MM.1S (cell line): ENCODE measurements around the gene RAP1GDS1.

Source experiments
- DNase-seq: peaks from one replicate; pipeline ENCODE4 v3.0.0-alpha.2; 2015
- H2AFZ ChIP-seq: fragments of 300-600 bp; sonication (generic); 2 replicates; pipeline ENCODE4 v1.6.0; 2016; ENCODE audit warnings: antibody characterized with exemption, low read length
- H3F3A ChIP-seq: fragments of 300-600 bp; sonication (generic); 2 replicates; pipeline ENCODE4 v1.6.1; 2016; ENCODE audit warnings: mild to moderate bottlenecking, antibody characterized with exemption, low read length, moderate library complexity, mixed read lengths; ENCODE audit not compliant: insufficient read depth
- H3K27ac ChIP-seq: fragments of 300-600 bp; sonication (generic); 2 replicates; pipeline ENCODE4 v1.5.1; 2016; ENCODE audit warnings: mild to moderate bottlenecking, low read length
- H3K27me3 ChIP-seq: fragments of 300-600 bp; sonication (generic); replicated peaks from 2 replicates; pipeline ENCODE4 v1.6.0; 2016; ENCODE audit warnings: low read length; ENCODE audit not compliant: insufficient read depth
- H3K36me3 ChIP-seq: fragments of 300-600 bp; sonication (generic); replicated peaks from 2 replicates; pipeline ENCODE4 v1.6.1; 2016; ENCODE audit warnings: mild to moderate bottlenecking, low read length, mixed read lengths; ENCODE audit not compliant: insufficient read depth
- H3K4me1 ChIP-seq: fragments of 300-600 bp; sonication (generic); 2 replicates; pipeline ENCODE4 v1.6.1; 2016; ENCODE audit warnings: low read length, mixed read lengths
- H3K4me2 ChIP-seq: fragments of 300-600 bp; sonication (generic); 2 replicates; pipeline ENCODE4 v1.6.0; 2016; ENCODE audit warnings: low read depth, low read length
- H3K4me3 ChIP-seq: fragments of 300-600 bp; sonication (generic); 2 replicates; pipeline ENCODE4 v1.5.1; 2016; ENCODE audit warnings: low read length, mixed read lengths
- H3K79me2 ChIP-seq: fragments of 300-600 bp; sonication (generic); 2 replicates; pipeline ENCODE4 v1.6.1; 2016; ENCODE audit warnings: mixed run types, low read length, mixed read lengths
- H3K9ac ChIP-seq: fragments of 300-600 bp; sonication (generic); 2 replicates; pipeline ENCODE4 v1.6.1; 2016; ENCODE audit warnings: low read length, mixed read lengths
- H3K9me2 ChIP-seq: fragments of 300-600 bp; sonication (generic); replicated peaks from 2 replicates; pipeline ENCODE4 v1.6.1; 2016; ENCODE audit warnings: mild to moderate bottlenecking, low read length, mixed read lengths; ENCODE audit not compliant: insufficient read depth
- H3K9me3 ChIP-seq: fragments of 300-600 bp; sonication (generic); replicated peaks from 2 replicates; pipeline ENCODE4 v1.6.1; 2016; ENCODE audit warnings: mild to moderate bottlenecking, low read length, mixed read lengths; ENCODE audit not compliant: insufficient read depth
- H4K20me1 ChIP-seq: fragments of 300-600 bp; sonication (generic); 2 replicates; pipeline ENCODE4 v1.6.1; 2016; ENCODE audit warnings: mild to moderate bottlenecking, low read length, moderate library complexity, mixed read lengths; ENCODE audit not compliant: insufficient read depth
- EZH2 ChIP-seq: fragments of 300-600 bp; sonication (generic); optimal IDR thresholded peaks from 2 replicates; pipeline ENCODE3; 2017; ENCODE audit warnings: low read depth, mild to moderate bottlenecking, antibody characterized with exemption, low read length, mixed read lengths
- EZH2phosphoT487 ChIP-seq: fragments of 300-600 bp; sonication (generic); IDR thresholded peaks from 2 replicates; pipeline ENCODE4 v1.6.1; 2018; ENCODE audit warnings: antibody characterized with exemption, low read length
- TF ChIP-seq, protein P1 (sequence below): fragments of 300-600 bp; sonication (generic); IDR thresholded peaks from 2 replicates; pipeline ENCODE4 v1.5.1; 2016; ENCODE audit warnings: antibody characterized with exemption, low read length, mixed read lengths

Gene RAP1GDS1

GRCh38 chr4:98485816-98486345, 224.7 kb downstream of the RAP1GDS1 start:
- H3K9me3 ChIP-seq, result no peaks in the 10 kb centered on the region
- H4K20me1 ChIP-seq, result no peaks in the 10 kb centered on the region
- H3K4me3 ChIP-seq, result no peak overlapping the region
- H3K9ac ChIP-seq, result no peak overlapping the region
- H3K4me1 ChIP-seq, result no peaks in the 10 kb centered on the region
- no peak for DNase-seq
- no peak overlapping the region for H3K27ac ChIP-seq
- H3K9me2 ChIP-seq, result no peaks in the 10 kb centered on the region
- no peaks in the 10 kb centered on the region for H3K27me3 ChIP-seq
- H3K4me2 ChIP-seq, result no peak overlapping the region
- no peak overlapping the region for H2AFZ ChIP-seq
- H3F3A ChIP-seq, result no peaks in the 10 kb centered on the region
- no peaks in the 10 kb centered on the region for H3K36me3 ChIP-seq
- TF ChIP-seq EZH2phosphoT487 (no peak), EZH2 (no peak)
- TF ChIP-seq, protein P1, sequence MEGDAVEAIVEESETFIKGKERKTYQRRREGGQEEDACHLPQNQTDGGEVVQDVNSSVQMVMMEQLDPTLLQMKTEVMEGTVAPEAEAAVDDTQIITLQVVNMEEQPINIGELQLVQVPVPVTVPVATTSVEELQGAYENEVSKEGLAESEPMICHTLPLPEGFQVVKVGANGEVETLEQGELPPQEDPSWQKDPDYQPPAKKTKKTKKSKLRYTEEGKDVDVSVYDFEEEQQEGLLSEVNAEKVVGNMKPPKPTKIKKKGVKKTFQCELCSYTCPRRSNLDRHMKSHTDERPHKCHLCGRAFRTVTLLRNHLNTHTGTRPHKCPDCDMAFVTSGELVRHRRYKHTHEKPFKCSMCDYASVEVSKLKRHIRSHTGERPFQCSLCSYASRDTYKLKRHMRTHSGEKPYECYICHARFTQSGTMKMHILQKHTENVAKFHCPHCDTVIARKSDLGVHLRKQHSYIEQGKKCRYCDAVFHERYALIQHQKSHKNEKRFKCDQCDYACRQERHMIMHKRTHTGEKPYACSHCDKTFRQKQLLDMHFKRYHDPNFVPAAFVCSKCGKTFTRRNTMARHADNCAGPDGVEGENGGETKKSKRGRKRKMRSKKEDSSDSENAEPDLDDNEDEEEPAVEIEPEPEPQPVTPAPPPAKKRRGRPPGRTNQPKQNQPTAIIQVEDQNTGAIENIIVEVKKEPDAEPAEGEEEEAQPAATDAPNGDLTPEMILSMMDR, result no peak
- H3K79me2 ChIP-seq, result no peaks in the 10 kb centered on the region

DNA sequence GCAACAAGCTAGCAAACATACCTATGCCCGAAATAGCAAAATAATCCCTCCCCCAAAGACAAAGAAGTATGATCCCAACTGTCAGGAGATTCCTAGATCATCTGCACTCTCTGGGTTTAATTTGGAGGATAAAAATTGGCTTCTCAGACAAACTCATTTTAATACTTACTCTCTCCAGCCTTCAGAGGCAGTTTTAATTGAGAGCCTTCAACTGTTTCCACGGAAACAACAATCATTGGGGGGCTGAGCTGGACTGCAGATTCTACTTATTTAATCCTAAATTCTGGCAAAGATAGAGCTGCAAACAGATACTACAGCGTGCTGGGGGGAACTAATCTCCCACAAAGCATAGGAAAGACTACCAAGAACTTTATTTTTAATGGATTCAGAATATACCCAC, 229.1 kb downstream of the RAP1GDS1 start:
- no peaks in the 10 kb centered on the region for H3F3A ChIP-seq
- H3K79me2 ChIP-seq, result no peaks in the 10 kb centered on the region
- DNase-seq, result no peak
- no peaks in the 10 kb centered on the region for H4K20me1 ChIP-seq
- H3K27ac ChIP-seq, result no peak overlapping the region
- no peak overlapping the region for H3K4me2 ChIP-seq
- no peak overlapping the region for H3K9ac ChIP-seq
- no peaks in the 10 kb centered on the region for H3K4me1 ChIP-seq
- H3K9me2 ChIP-seq, result no peaks in the 10 kb centered on the region
- H2AFZ ChIP-seq, result no peak overlapping the region
- TF ChIP-seq EZH2 (no peak), EZH2phosphoT487 (no peak)
- TF ChIP-seq, protein P1, result no peak
- no peaks in the 10 kb centered on the region for H3K36me3 ChIP-seq
- no peaks in the 10 kb centered on the region for H3K27me3 ChIP-seq
- no peak overlapping the region for H3K4me3 ChIP-seq
- no peaks in the 10 kb centered on the region for H3K9me3 ChIP-seq

- Histone ChIP-seq H3F3A (no peaks in the 10 kb centered on the region), H3K4me2 (no peak overlapping the region), H3K27ac (no peak overlapping the region), H2AFZ (no peak overlapping the region), H4K20me1 (no peaks in the 10 kb centered on the region), H3K9me2 (no peaks in the 10 kb centered on the region), H3K27me3 (no peaks in the 10 kb centered on the region), H3K9ac (no peak overlapping the region), H3K9me3 (no peaks in the 10 kb centered on the region), H3K36me3 (no peaks in the 10 kb centered on the region), H3K4me3 (no peak overlapping the region), H3K4me1 (no peaks in the 10 kb centered on the region), H3K79me2 (no peaks in the 10 kb centered on the region)
- DNase-seq, result no peak
- TF ChIP-seq EZH2phosphoT487 (no peak), EZH2 (no peak)
- TF ChIP-seq, protein P1, result no peak
These were observed 230.8 kb downstream of the RAP1GDS1 start for GRCh38 chr4:98491899-98492559.
